ENCODE data around the gene FAM222A.

Gene FAM222A

GRCh38 chr12:109671502-109671901, 42.1 kb upstream of the FAM222A start:
- Histone ChIP-seq H2BK5ac (ENCODE audit: low read length) (no peak overlapping the region), H3K4ac (ENCODE audit: low read length) (no peak overlapping the region), H4K8ac (ENCODE audit: low read depth, low read length) (no peak overlapping the region), H3K23ac (ENCODE audit: low read depth, low read length, poor library complexity) (no peak overlapping the region), H3K27me3 (ENCODE audit: control insufficient read depth in 3 of 3, insufficient read depth in 3 of 3, low read depth in 1 of 3, low read length in 3 of 3) (peaks cover 0 to 40% (median 0%) of the 10 kb centered on the region in 3 experiments), H2AK5ac (ENCODE audit: low read depth, low read length) (no peak overlapping the region), H3K9ac (ENCODE audit: low read depth, low read length, poor library complexity) (no peak overlapping the region), H3K4me1 (ENCODE audit: control insufficient read depth in 2 of 2, insufficient read depth in 1 of 2, low read depth in 1 of 2, low read length in 2 of 2) (peaks cover 0 to 17% of the 10 kb centered on the region in 2 donors), H3K36me3 (replicated peaks in 1 of 2; ENCODE audit: control insufficient read depth in 2 of 2, insufficient read depth in 2 of 2, low read length in 2 of 2) (no peaks in the 10 kb centered on the region), H2BK12ac (ENCODE audit: low read length) (peak overlapping the region; percentile 14), H3K4me3 (ENCODE audit: low read length in 2 of 2) (no peak overlapping the region), H3K18ac (ENCODE audit: low read length) (no peak overlapping the region), H3K27ac (replicated peaks; ENCODE audit: low read length) (no peak overlapping the region), H3K79me1 (ENCODE audit: low read depth, low read length) (no peaks in the 10 kb centered on the region), H2BK15ac (ENCODE audit: low read length) (no peak overlapping the region), H3K4me2 (ENCODE audit: insufficient read depth, low read length, poor library complexity, severe bottlenecking) (no peak overlapping the region), H3K9me3 (replicated peaks in 1 of 2; ENCODE audit: control insufficient read depth in 2 of 2, insufficient read depth in 1 of 2, low read depth in 1 of 2, low read length in 2 of 2) (peaks cover 0 to 2% of the 10 kb centered on the region in 2 donors), H4K91ac (ENCODE audit: low read depth, low read length, poor library complexity) (no peak overlapping the region), H2BK120ac (ENCODE audit: low read depth, low read length) (no peak overlapping the region), H3K14ac (ENCODE audit: low read length) (no peak overlapping the region), H2AFZ (ENCODE audit: low read length) (no peak overlapping the region)
- DNase-seq (ENCODE audit: low spot score) = no peak
- no CpG with 5 or more reads among the region's 3 CpGs for WGBS, 2 donors (ENCODE audit: extremely low coverage in 2 of 2, insufficient read length in 2 of 2, insufficient replicate concordance in 1 of 2)

GRCh38 chr12:109673379-109673778, 40.2 kb upstream of the FAM222A start:
- Histone ChIP-seq H3K4me1 (ENCODE audit: control insufficient read depth in 2 of 2, insufficient read depth in 1 of 2, low read depth in 1 of 2, low read length in 2 of 2) (peaks cover 0 to 31% of the 10 kb centered on the region in 2 donors), H3K79me1 (ENCODE audit: low read depth, low read length) (no peaks in the 10 kb centered on the region), H2BK5ac (ENCODE audit: low read length) (no peak overlapping the region), H2BK15ac (ENCODE audit: low read length) (no peak overlapping the region), H3K27ac (replicated peaks; ENCODE audit: low read length) (no peak overlapping the region), H2BK120ac (ENCODE audit: low read depth, low read length) (no peak overlapping the region), H3K9me3 (replicated peaks in 1 of 2; ENCODE audit: control insufficient read depth in 2 of 2, insufficient read depth in 1 of 2, low read depth in 1 of 2, low read length in 2 of 2) (peaks cover 0 to 2% of the 10 kb centered on the region in 2 donors), H3K4me3 (ENCODE audit: low read length in 2 of 2) (no peak overlapping the region), H4K91ac (ENCODE audit: low read depth, low read length, poor library complexity) (no peak overlapping the region), H3K4ac (ENCODE audit: low read length) (no peak overlapping the region), H3K27me3 (ENCODE audit: control insufficient read depth in 3 of 3, insufficient read depth in 3 of 3, low read depth in 1 of 3, low read length in 3 of 3) (peaks cover 0 to 51% (median 0%) of the 10 kb centered on the region in 3 experiments), H4K8ac (ENCODE audit: low read depth, low read length) (no peak overlapping the region), H3K4me2 (ENCODE audit: insufficient read depth, low read length, poor library complexity, severe bottlenecking) (no peak overlapping the region), H3K23ac (ENCODE audit: low read depth, low read length, poor library complexity) (no peak overlapping the region), H2AK5ac (ENCODE audit: low read depth, low read length) (no peak overlapping the region), H3K9ac (ENCODE audit: low read depth, low read length, poor library complexity) (no peak overlapping the region), H2BK12ac (ENCODE audit: low read length) (no peak overlapping the region), H3K14ac (ENCODE audit: low read length) (no peak overlapping the region), H3K18ac (ENCODE audit: low read length) (no peak overlapping the region), H3K36me3 (replicated peaks in 1 of 2; ENCODE audit: control insufficient read depth in 2 of 2, insufficient read depth in 2 of 2, low read length in 2 of 2) (no peaks in the 10 kb centered on the region), H2AFZ (ENCODE audit: low read length) (no peak overlapping the region)
- no CpG with 5 or more reads among the region's 3 CpGs for WGBS, 2 donors (ENCODE audit: extremely low coverage in 2 of 2, insufficient read length in 2 of 2, insufficient replicate concordance in 1 of 2)
- no peak for DNase-seq (ENCODE audit: low spot score)

DNA sequence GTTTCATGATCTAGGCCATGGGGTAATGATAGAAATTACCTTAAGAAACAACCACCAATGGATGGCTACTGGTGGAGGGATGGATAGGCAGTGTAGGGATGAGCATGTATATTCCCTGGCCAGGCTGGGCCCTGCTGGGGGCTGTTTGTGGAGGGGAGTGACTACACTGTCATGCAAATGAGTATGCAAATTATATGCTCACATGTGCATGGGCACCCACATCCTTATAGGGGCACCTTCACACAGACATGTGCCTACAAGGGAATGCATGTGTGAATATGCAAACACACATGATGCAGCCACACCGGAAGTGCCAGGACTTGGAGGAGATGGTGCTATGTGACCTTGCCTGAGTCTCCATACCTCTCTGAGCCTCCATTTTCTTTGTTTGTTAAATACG, 39.7 kb upstream of the FAM222A start:
- H3K27ac ChIP-seq (replicated peaks; ENCODE audit: low read length) = no peak overlapping the region
- no peak overlapping the region for H2BK15ac ChIP-seq (ENCODE audit: low read length)
- H3K79me1 ChIP-seq (ENCODE audit: low read depth, low read length) = no peaks in the 10 kb centered on the region
- DNase-seq (ENCODE audit: low spot score) = no peak
- H2BK5ac ChIP-seq (ENCODE audit: low read length) = no peak overlapping the region
- no peak overlapping the region for H3K14ac ChIP-seq (ENCODE audit: low read length)
- peaks cover 0 to 2% of the 10 kb centered on the region in 2 donors for H3K9me3 ChIP-seq (replicated peaks in 1 of 2; ENCODE audit: control insufficient read depth in 2 of 2, insufficient read depth in 1 of 2, low read depth in 1 of 2, low read length in 2 of 2)
- H3K4ac ChIP-seq (ENCODE audit: low read length) = no peak overlapping the region
- no peaks in the 10 kb centered on the region for H3K36me3 ChIP-seq (replicated peaks in 1 of 2; ENCODE audit: control insufficient read depth in 2 of 2, insufficient read depth in 2 of 2, low read length in 2 of 2)
- no peak overlapping the region for H3K23ac ChIP-seq (ENCODE audit: low read depth, low read length, poor library complexity)
- no peak overlapping the region for H3K4me3 ChIP-seq (ENCODE audit: low read length in 2 of 2)
- no peak overlapping the region for H4K8ac ChIP-seq (ENCODE audit: low read depth, low read length)
- H2AFZ ChIP-seq (ENCODE audit: low read length) = no peak overlapping the region
- H3K9ac ChIP-seq (ENCODE audit: low read depth, low read length, poor library complexity) = no peak overlapping the region
- no CpG with 5 or more reads among the region's 2 CpGs for WGBS, 2 donors (ENCODE audit: extremely low coverage in 2 of 2, insufficient read length in 2 of 2, insufficient replicate concordance in 1 of 2)
- no peak overlapping the region for H2BK120ac ChIP-seq (ENCODE audit: low read depth, low read length)
- H4K91ac ChIP-seq (ENCODE audit: low read depth, low read length, poor library complexity) = no peak overlapping the region
- H3K4me2 ChIP-seq (ENCODE audit: insufficient read depth, low read length, poor library complexity, severe bottlenecking) = no peak overlapping the region
- H2AK5ac ChIP-seq (ENCODE audit: low read depth, low read length) = no peak overlapping the region
- peaks cover 0 to 56% (median 0%) of the 10 kb centered on the region in 3 experiments for H3K27me3 ChIP-seq (ENCODE audit: control insufficient read depth in 3 of 3, insufficient read depth in 3 of 3, low read depth in 1 of 3, low read length in 3 of 3)
- H3K18ac ChIP-seq (ENCODE audit: low read length) = no peak overlapping the region
- peaks cover 0 to 36% of the 10 kb centered on the region in 2 donors for H3K4me1 ChIP-seq (ENCODE audit: control insufficient read depth in 2 of 2, insufficient read depth in 1 of 2, low read depth in 1 of 2, low read length in 2 of 2)
- no peak overlapping the region for H2BK12ac ChIP-seq (ENCODE audit: low read length)

DNA sequence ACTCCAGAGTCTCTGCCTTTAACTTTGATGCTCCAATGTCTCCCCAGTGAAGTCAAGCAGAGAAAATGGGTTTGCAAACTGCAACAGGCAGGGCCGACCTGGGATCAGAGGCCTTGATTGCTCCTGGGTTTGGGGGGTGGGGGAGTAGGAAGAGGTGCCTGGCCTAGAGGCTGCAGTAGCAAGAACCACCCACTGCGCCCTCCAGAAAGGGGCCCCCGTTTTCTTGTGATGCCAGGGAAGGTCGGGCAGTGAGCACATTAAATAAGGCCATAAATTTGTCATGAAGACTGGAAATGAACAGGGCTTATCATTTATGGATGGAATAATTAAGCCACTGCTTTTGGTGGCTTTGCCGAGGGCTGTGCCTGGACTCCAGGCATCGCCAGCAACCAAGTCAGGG, 38.2 kb upstream of the FAM222A start:
- Histone ChIP-seq H3K79me1 (ENCODE audit: low read depth, low read length) (no peaks in the 10 kb centered on the region), H3K36me3 (replicated peaks in 1 of 2; ENCODE audit: control insufficient read depth in 2 of 2, insufficient read depth in 2 of 2, low read length in 2 of 2) (no peaks in the 10 kb centered on the region), H2BK12ac (ENCODE audit: low read length) (no peak overlapping the region), H3K14ac (ENCODE audit: low read length) (no peak overlapping the region), H3K4me2 (ENCODE audit: insufficient read depth, low read length, poor library complexity, severe bottlenecking) (no peak overlapping the region), H3K4me3 (ENCODE audit: low read length in 2 of 2) (no peak overlapping the region), H2BK120ac (ENCODE audit: low read depth, low read length) (no peak overlapping the region), H2BK5ac (ENCODE audit: low read length) (peak overlapping the region; percentile 46), H3K27me3 (ENCODE audit: control insufficient read depth in 3 of 3, insufficient read depth in 3 of 3, low read depth in 1 of 3, low read length in 3 of 3) (peaks cover 0 to 62% (median 0%) of the 10 kb centered on the region in 3 experiments), H4K8ac (ENCODE audit: low read depth, low read length) (no peak overlapping the region), H3K9me3 (replicated peaks in 1 of 2; ENCODE audit: control insufficient read depth in 2 of 2, insufficient read depth in 1 of 2, low read depth in 1 of 2, low read length in 2 of 2) (peaks cover 0 to 2% of the 10 kb centered on the region in 2 donors), H3K9ac (ENCODE audit: low read depth, low read length, poor library complexity) (no peak overlapping the region), H2BK15ac (ENCODE audit: low read length) (no peak overlapping the region), H3K27ac (replicated peaks; ENCODE audit: low read length) (no peak overlapping the region), H4K91ac (ENCODE audit: low read depth, low read length, poor library complexity) (no peak overlapping the region), H3K4me1 (ENCODE audit: control insufficient read depth in 2 of 2, insufficient read depth in 1 of 2, low read depth in 1 of 2, low read length in 2 of 2) (peaks cover 0 to 39% of the 10 kb centered on the region in 2 donors), H2AK5ac (ENCODE audit: low read depth, low read length) (peak overlapping the region; percentile 51), H3K4ac (ENCODE audit: low read length) (no peak overlapping the region), H3K18ac (ENCODE audit: low read length) (peak overlapping the region; percentile 31), H2AFZ (ENCODE audit: low read length) (no peak overlapping the region), H3K23ac (ENCODE audit: low read depth, low read length, poor library complexity) (no peak overlapping the region)
- no CpG with 5 or more reads among the region's 6 CpGs for WGBS, 2 donors (ENCODE audit: extremely low coverage in 2 of 2, insufficient read length in 2 of 2, insufficient replicate concordance in 1 of 2)
- DNase-seq (ENCODE audit: low spot score) = no peak
